HepG2 (cell line): ENCODE measurements around the gene GALNT10. TPM values are rescaled to one million over a fixed set of nuclear protein-coding genes. Genes with fewer than 3 reads are reported as not detected.

Experiments used
- ATAC-seq: fragments of 200-7000 bp; cut with Tn5 transposase; 3 replicates; pipeline ENCODE4 v1.9.1; 2020; ENCODE audit warnings: mild to moderate bottlenecking, moderate library complexity
- BruUV-seq: library from RNA; stranded (reverse); fragments of 400-500 nt; replicated peaks from 2 replicates; lab custom pipeline; 2021; lab: Mats Ljungman, UMichigan
- CTCF ChIA-PET: fragments of 300-600 bp; formaldehyde crosslinking; extraction: SDS; loops from one replicate; lab custom pipeline; 2021; ENCODE audit warnings: low total read pairs, inconsistent platforms, low intra/inter-chr PET ratio; lab: Yijun Ruan, JAX
- POLR2A ChIA-PET: fragments of 350-600 bp; sonication (Branson Sonifier 250); formaldehyde crosslinking; loops from one replicate; lab custom pipeline; 2020; ENCODE audit warnings: antibody characterized with exemption, inconsistent platforms; lab: Yijun Ruan, JAX
- DNase-seq: peaks from one replicate; pipeline ENCODE4 v3.0.0-alpha.2; 2015; ENCODE audit warnings: low spot score
- FAIRE-seq: peaks from 3 replicates; lab custom pipeline; 2011; peaks lifted over from hg19 to GRCh38; lab: Jason Lieb, UNC
- H2AFZ ChIP-seq: one replicate; pipeline ENCODE4 v1.6.1; 2011; ENCODE audit warnings: low read length, inconsistent platforms
- H3K27ac ChIP-seq: fragments of 300-600 bp; 3 replicates; pipeline ENCODE4 v1.8.0; 2011; ENCODE audit warnings: mixed run types, mild to moderate bottlenecking, mixed read lengths, low read length, inconsistent platforms; ENCODE audit not compliant: insufficient read depth; ENCODE audit errors: extremely low read length
- H3K27me3 ChIP-seq, 2 experiments: fragments of 200-600 bp in 1 of 2; 2 replicates in 1 of 2; 3 replicates in 1 of 2; pipeline versions ENCODE4 v1.6.0 to v1.8.0; 2011; ENCODE audit warnings: low read length in 2 of 2, mild to moderate bottlenecking in 2 of 2, moderate library complexity in 2 of 2, inconsistent platforms in 1 of 2; ENCODE audit not compliant: insufficient read depth in 2 of 2, control insufficient read depth in 1 of 2
- H3K36me3 ChIP-seq, 2 experiments: fragments of 200-600 bp in 1 of 2; replicated peaks in 1 of 2; 2 replicates in 1 of 2; 3 replicates in 1 of 2; pipeline versions ENCODE4 v1.5.1 to v1.8.0; 2011; ENCODE audit warnings: low read length in 2 of 2, inconsistent platforms in 1 of 2; ENCODE audit not compliant: insufficient read depth in 2 of 2, control insufficient read depth in 1 of 2
- H3K4me1 ChIP-seq: 2 replicates; pipeline ENCODE4 v1.5.1; 2012; ENCODE audit warnings: low read length, inconsistent platforms; ENCODE audit not compliant: insufficient read depth
- H3K4me2 ChIP-seq: 2 replicates; pipeline ENCODE4 v1.6.0; 2011; ENCODE audit warnings: low read depth, low read length, inconsistent platforms
- H3K4me3 ChIP-seq, 3 experiments: fragments of 200-600 bp in 1 of 3; sonication (generic), shearing (Covaris generic) in 1 of 3; replicated peaks in 1 of 3; 2 replicates each; pipeline ENCODE4 v1.5.1; 2011 to 2016; ENCODE audit warnings: low read length in 3 of 3, inconsistent platforms in 2 of 3, low read depth in 2 of 3, mild to moderate bottlenecking in 2 of 3, control low read depth in 1 of 3, mixed read lengths in 1 of 3; ENCODE audit not compliant: insufficient read depth in 1 of 3
- H3K79me2 ChIP-seq: one replicate; pipeline ENCODE4 v1.6.1; 2011; ENCODE audit warnings: low read length, inconsistent platforms; ENCODE audit not compliant: insufficient read depth
- H3K9ac ChIP-seq: 2 replicates; pipeline ENCODE4 v1.6.0; 2011; ENCODE audit warnings: mild to moderate bottlenecking, low read depth, low read length, inconsistent platforms; ENCODE audit not compliant: insufficient read depth
- H3K9me3 ChIP-seq: 2 replicates; pipeline ENCODE4 v1.5.1; 2012; ENCODE audit warnings: mild to moderate bottlenecking, low read length
- H4K20me1 ChIP-seq: 2 replicates; pipeline ENCODE4 v1.6.0; 2011; ENCODE audit warnings: inconsistent platforms, mild to moderate bottlenecking, low read length, moderate library complexity; ENCODE audit not compliant: insufficient read depth
- ATF7-NPFF ChIP-seq: sonication (generic); formaldehyde crosslinking; IDR thresholded peaks from 2 replicates; pipeline ENCODE4 v1.8.1; 2023; ENCODE audit warnings: mild to moderate bottlenecking, low read depth, missing genetic modification reagents, moderate library complexity
- HOXA3 ChIP-seq: sonication (generic); formaldehyde crosslinking; IDR thresholded peaks from 2 replicates; pipeline ENCODE4 v1.5.0; 2020; ENCODE audit warnings: missing genetic modification reagents
- MTA1 ChIP-seq: sonication (generic); formaldehyde crosslinking; IDR thresholded peaks from 2 replicates; pipeline ENCODE4 v1.4.0; 2020; ENCODE audit warnings: missing genetic modification reagents, mild to moderate bottlenecking, borderline replicate concordance
- MYC ChIP-seq: sonication (generic); formaldehyde crosslinking; IDR thresholded peaks from 2 replicates; pipeline ENCODE4 v1.9.0; 2021; ENCODE audit warnings: missing genetic modification reagents, borderline replicate concordance
- MYPOP ChIP-seq: sonication (generic); formaldehyde crosslinking; IDR thresholded peaks from 2 replicates; pipeline ENCODE4 v1.8.1; 2023; ENCODE audit warnings: mild to moderate bottlenecking, moderate library complexity, missing genetic modification reagents
- NR2F6 ChIP-seq, 2 experiments: IDR thresholded peaks; 2 replicates each; pipeline ENCODE4 v1.6.1; 2016; ENCODE audit warnings: antibody characterized with exemption in 1 of 2, mild to moderate bottlenecking in 1 of 2
- PCBP1 ChIP-seq: fragments of 200-400 bp; formaldehyde crosslinking; IDR thresholded peaks from 2 replicates; pipeline ENCODE4 v1.6.1; 2017; ENCODE audit warnings: mild to moderate bottlenecking, low read depth, low read length, borderline replicate concordance
- POGK ChIP-seq: sonication (generic); formaldehyde crosslinking; conservative IDR thresholded peaks from 2 replicates; pipeline ENCODE4 v1.8.0; 2022; ENCODE audit warnings: mild to moderate bottlenecking, moderate library complexity, missing genetic modification reagents
- REST ChIP-seq, 2 experiments: IDR thresholded peaks; 2 replicates each; pipeline ENCODE4 v1.6.1; 2011 to 2012; ENCODE audit warnings: low read length in 2 of 2, borderline replicate concordance in 1 of 2, low read depth in 1 of 2, mild to moderate bottlenecking in 1 of 2, moderate library complexity in 1 of 2
- SAP130 ChIP-seq: IDR thresholded peaks from 2 replicates; pipeline ENCODE4 v1.6.1; 2016; ENCODE audit warnings: low read depth
- ZNF3 ChIP-seq: IDR thresholded peaks from 2 replicates; pipeline ENCODE4 v1.7.0; 2017; ENCODE audit warnings: inconsistent platforms
- ZNF83 ChIP-seq: sonication (generic); formaldehyde crosslinking; IDR thresholded peaks from 2 replicates; pipeline ENCODE4 v1.4.0; 2020; ENCODE audit warnings: missing genetic modification reagents, mild to moderate bottlenecking, borderline replicate concordance
- WGBS: methylation state at CpG from one replicate; pipeline ENCODE4 v1.1.6; 2017; ENCODE audit warnings: low lambda C conversion rate; 5-methylcytosine and 5-hydroxymethylcytosine counted together
- in situ Hi-C: cut with HindIII; loops from 2 replicates; pipeline ENCODE4 v1.10.0; 2017; ENCODE audit warnings: low pct_unique_long_range_greater_than_20kb; ENCODE audit not compliant: extremely low pct_ligation_motif_present
- intact Hi-C: fragments of 100-400 bp; cut with micrococcal nuclease; formaldehyde crosslinking; loops from one replicate; pipeline ENCODE4 v1.10.0; 2022; ENCODE audit not compliant: unreplicated experiment
- polyA plus RNA-seq, 8 experiments: library from polyadenylated mRNA; depleted of rRNA in 3 of 8; stranded (reverse) in 7 of 8; unstranded in 1 of 8; fragments of >200 nt; fragmentation: Illumina TruSeq in 4 of 8; extraction: Trizol in 4 of 8; gene quantifications; 2 replicates each; pipeline versions ENCODE4 v1.2.1 to v1.2.3, GENCODE V29; 2011 to 2016; ENCODE audit warnings: low read depth in 4 of 8, missing spikeins in 1 of 8, mixed read lengths in 1 of 8; ENCODE audit not compliant: insufficient read depth in 1 of 8
- total RNA-seq, 5 experiments: library from RNA; depleted of rRNA; stranded (reverse); fragments of >200 nt; fragmentation: Illumina TruSeq; extraction: Trizol; gene quantifications; 2 replicates each; pipeline ENCODE4 v1.2.3, GENCODE V29; 2016; ENCODE audit warnings: low read depth in 1 of 5

GALNT10 gene
- total and polyA plus RNA-seq, 2 of the 13 experiments (the other 11 are each of a cell fraction or from before 2014, with no cell fraction given) = 8.1 to 11.2 TPM

- intact Hi-C loops = no loop called here
- CTCF ChIA-PET = no interaction called here
- Histone ChIP-seq H3K27ac (no peak overlapping the region), H3K9ac (no peak overlapping the region), H3K79me2 (no peaks in the 10 kb centered on the region), H3K4me1 (peaks cover 30% of the 10 kb centered on the region), H3K27me3 (no peaks in the 10 kb centered on the region), H3K4me2 (no peak overlapping the region), H3K4me3 (no peak overlapping the region), H3K36me3 (no peaks in the 10 kb centered on the region; a peak in 1 of 5 replicates), H3K9me3 (no peaks in the 10 kb centered on the region), H2AFZ (no peak overlapping the region), H4K20me1 (no peaks in the 10 kb centered on the region)
- ATAC-seq (no peak), FAIRE-seq (no peak), DNase-seq (no peak)
- in situ Hi-C loops = no loop called here
- BruUV-seq = no TSS peak
- POLR2A ChIA-PET = no interaction called here
- WGBS = 93% methylated on average over 7 of the region's 7 CpGs
- no peak for TF ChIP-seq POGK (CRISPR knock-in tag)
- no peak for TF ChIP-seq PCBP1
- TF ChIP-seq REST (IDR thresholded peaks at IDR 0.05; ENCODE audit: borderline replicate concordance in 1 of 2, low read depth in 1 of 2, low read length in 2 of 2) = no peak
- TF ChIP-seq ZNF3 (CRISPR knock-in tag) = no peak
- no peak for TF ChIP-seq MTA1 (CRISPR knock-in tag)
- TF ChIP-seq ZNF83 (CRISPR knock-in tag) = no peak
- no peak for TF ChIP-seq MYC
- no peak for TF ChIP-seq HOXA3
- no peak for TF ChIP-seq MYPOP
- TF ChIP-seq NR2F6 (IDR thresholded peaks at IDR 0.05) = no peak
- TF ChIP-seq NR2F6 (CRISPR knock-in tag; IDR thresholded peaks at IDR 0.05) = no peak
- TF ChIP-seq SAP130 (CRISPR knock-in tag) = no peak
- TF ChIP-seq ATF7-NPFF (CRISPR knock-in tag) = no peak
These were observed 21.3 kb downstream of the GALNT10 start for GRCh38 chr5:154211641-154212390.
